Stomach (tissue), 4 donors: Measurements from ENCODE around the gene RPS6KA2.

Experiments used
- CTCF ChIP-seq, 7 experiments: fragments of 450-650 bp in 4 of 7; fragments of 200-600 bp in 3 of 7; sonication (generic) in 3 of 7; IDR thresholded peaks; one replicate each; pipeline ENCODE4 v1.5.1; 2016 to 2019; ENCODE audit warnings: antibody characterized with exemption in 7 of 7, control low read depth in 2 of 7, mild to moderate bottlenecking in 1 of 7
- POLR2A ChIP-seq, 4 donors: fragments of 450-650 bp; IDR thresholded peaks; one replicate each; pipeline ENCODE4 v1.6.1; 2016; ENCODE audit warnings: antibody characterized with exemption in 4 of 4, control low read depth in 2 of 4, mild to moderate bottlenecking in 1 of 4, moderate library complexity in 1 of 4
- POLR2AphosphoS5 ChIP-seq, 3 donors: sonication (generic); formaldehyde crosslinking; IDR thresholded peaks; one replicate each; pipeline ENCODE4 v1.6.1; 2016; ENCODE audit warnings: antibody characterized with exemption in 3 of 3

- TF ChIP-seq POLR2A (IDR thresholded peaks at IDR 0.05) (no peak), CTCF (IDR thresholded peaks at IDR 0.05) (no peak), POLR2AphosphoS5 (IDR thresholded peaks at IDR 0.05) (no peak)
Measured at GRCh38 chr6:166630462-166630861, 3.4 kb upstream of the RPS6KA2 start.
